NCI-H82 (cell line): ENCODE results near the gene PIK3C2G.
A peak's percentile ranks its signal among the peaks of the same experiment; 100 is the strongest.
"Not testable (repeated sequence)": the region's sequence is repeated elsewhere in the genome, so short reads cannot be mapped to it uniquely, and the experiment has no call there.

Source experiments
- DNase-seq: peaks from one replicate; lab custom pipeline; 2025; lab: John Stamatoyannopoulos, UW

Gene PIK3C2G

DNA sequence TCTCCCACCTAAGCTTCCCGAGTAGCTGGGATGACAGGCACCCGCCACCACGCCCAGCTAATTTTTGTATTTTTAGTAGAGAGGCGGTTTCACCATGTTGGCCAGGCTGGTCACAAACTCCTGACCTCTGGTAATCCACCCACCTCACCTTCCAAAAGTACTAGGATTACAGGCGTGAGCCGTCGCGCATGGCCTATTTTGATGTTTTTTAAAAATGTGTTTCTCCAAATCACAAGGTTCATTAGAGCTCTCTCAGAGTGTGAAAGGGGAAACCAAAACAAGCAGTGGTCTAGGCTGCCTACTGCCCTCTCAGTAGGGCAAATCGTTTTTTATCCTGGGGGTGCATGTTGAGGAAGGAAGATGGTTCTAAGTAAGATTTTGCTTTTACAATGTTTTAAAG lies 211.5 kb downstream of the PIK3C2G start:
- DNase-seq, result no peak

GRCh38 chr12:18476861-18477260 lies 215.5 kb downstream of the PIK3C2G start:
- DNase-seq, result peak; percentile 92

DNA sequence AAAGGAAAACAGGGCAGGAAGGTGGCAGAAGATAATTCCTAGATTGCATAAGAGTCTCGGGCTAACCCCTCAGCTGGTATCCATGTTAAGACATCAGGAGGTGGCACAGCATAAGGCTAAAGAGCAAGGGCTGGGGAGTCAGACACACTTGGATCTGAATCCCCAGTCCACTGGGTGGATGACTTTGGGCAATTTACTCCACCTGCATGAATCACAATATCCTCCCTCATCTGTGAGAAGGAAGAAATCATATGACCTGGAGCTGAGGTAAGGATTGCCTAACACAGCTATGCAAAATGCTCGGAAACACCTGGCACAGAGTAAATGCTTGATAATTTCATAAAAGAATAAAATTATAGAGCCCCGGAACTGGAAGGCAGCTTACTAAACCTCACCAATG lies 217.9 kb downstream of the PIK3C2G start:
- DNase-seq, result no peak

- no peak for DNase-seq
Observed at GRCh38 chr12:18482601-18483120, 221.3 kb downstream of the PIK3C2G start.

DNA sequence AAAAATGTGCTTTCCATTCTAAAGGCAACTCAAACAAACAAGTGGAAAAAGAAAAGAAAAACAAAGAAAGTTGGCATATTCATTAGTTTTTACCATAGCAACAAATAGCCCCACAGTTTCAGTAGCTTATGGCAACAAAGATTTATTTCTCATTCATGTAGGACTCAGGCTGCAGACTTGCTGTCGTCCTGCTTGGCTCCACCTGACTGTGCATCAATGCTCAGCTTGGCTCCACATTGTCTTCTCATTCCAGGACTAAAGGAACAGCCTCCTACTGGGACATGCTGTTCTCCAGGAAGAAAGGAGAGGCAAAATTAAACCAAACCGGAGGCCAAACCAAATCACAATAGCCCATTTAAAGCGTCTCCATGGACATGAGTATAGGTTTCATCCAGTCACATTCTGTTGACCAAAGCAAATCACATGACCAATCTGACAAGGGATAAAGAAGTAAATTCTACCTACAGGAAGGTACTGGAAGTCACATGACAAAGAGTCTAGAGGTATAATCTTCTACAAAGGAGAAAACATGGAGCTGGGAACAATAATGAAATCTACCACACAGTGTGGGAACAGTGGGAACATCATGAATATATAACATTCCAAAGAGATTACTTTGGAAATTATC lies 222.5 kb downstream of the PIK3C2G start:
- DNase-seq, result no peak

DNA sequence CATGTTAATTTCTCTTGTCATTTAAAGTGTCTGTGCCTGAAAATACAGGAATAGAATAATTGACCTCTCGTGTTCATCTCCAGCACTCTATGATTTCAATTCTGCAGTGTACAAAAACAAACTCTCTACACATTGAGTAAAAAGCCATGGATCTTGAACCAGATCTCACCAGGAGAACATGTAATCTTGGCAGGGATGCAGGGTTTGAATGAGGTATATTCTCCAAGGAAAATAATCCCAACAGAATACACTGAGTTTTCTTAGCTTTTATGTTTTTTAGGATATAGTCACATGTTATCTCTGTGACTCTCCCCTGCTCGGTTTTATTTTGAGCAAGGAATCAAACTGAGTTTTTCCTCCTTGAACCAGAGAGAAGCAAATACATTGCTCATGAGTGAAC lies 224.7 kb downstream of the PIK3C2G start:
- no peak for DNase-seq

GRCh38 chr12:18487509-18487908 lies 226.2 kb downstream of the PIK3C2G start:
- DNase-seq, result no peak

DNA sequence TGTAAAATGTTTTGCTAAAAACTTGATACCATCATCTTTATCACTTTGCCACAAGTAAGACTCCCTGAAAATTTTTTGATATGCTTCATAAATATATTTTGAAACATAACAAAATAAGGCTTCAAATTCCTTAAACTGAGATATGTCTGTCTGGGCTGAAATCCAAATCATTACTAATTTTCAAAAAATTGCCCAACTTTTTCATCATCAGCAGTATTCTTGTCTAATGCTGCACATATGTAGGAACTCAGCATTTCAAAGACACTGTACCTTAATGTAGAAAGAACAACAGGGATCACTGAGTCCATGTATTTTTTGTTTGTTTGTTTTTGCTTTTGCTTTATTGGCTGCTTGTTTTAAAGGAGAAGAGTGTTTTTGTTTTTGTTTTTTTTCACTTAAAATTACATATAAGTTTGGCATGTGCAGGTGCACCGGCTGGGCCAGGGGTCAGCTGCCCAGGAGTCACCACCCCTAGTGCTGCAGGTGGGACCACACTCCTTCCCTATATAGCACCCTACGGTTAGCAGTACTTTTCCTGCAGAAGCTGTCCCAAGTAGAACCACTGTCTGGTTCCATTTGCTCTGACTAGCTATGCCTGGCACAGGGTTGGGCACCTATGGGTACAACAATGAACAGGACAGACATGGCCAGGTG lies 231.2 kb downstream of the PIK3C2G start:
- no peak for DNase-seq

DNA sequence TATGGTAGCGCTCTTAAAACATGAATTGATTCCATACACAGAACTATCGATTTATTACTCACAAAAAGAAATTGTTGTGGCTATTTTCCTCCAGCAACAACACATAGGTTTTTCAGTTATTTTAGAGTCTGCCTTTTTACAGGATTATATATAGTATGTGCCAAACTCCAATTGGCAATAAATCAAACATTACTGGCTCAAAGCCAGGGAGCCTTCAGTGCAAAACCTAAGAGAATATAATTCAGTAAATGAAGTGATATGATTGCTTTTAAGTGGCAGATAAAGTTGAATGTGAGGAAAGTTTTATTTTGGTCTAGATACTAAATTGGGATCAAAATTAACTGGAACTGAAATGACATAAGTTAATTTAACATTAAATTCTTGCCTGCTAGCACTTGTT lies 234.8 kb downstream of the PIK3C2G start:
- no peak for DNase-seq

DNA sequence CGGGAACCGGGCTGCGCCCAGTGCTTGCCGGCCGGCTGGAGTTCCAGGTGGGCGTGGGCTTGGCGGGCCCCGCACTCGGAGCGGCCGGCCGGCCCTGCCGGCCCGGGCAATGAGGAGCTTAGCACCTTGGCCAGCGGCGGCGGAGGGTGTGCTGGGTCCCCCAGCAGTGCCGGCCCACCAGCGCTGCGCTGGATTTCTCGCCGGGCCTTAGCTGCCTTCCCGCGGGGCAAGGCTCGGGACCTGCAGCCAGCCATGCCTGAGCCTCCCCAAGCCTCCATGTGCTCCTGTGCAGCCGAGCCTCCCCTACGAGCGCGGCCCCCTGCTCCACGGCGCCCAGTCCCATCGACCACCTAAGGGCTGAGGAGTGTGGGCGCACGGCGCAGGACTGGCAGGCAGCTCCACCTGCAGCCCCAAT lies 238.8 kb downstream of the PIK3C2G start:
- not testable (repeated sequence) for DNase-seq

DNA sequence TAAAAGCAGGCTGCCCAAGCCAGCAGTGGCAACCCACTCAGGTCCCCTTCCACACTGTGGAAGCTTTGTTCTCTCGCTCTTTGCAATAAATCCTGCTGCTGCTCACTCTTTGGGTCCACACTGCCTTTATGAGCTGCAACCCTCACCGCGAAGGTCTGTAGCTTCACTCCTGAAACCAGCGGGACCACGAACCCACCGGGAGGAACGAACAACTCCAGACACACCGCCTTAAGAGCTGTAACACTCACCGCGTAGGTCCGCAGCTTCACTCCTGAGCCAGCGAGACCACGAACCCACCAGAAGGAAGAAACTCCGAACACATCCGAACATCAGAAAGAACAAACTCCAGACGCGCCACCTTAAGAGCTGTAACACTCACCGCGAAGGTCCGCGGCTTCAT lies 239.4 kb downstream of the PIK3C2G start:
- DNase-seq, result not testable (repeated sequence)

- no peak for DNase-seq
Observed at GRCh38 chr12:18502422-18502968, 241.2 kb downstream of the PIK3C2G start.

GRCh38 chr12:18521461-18521860 lies 260.1 kb downstream of the PIK3C2G start:
- DNase-seq, result peak; percentile 3

DNA sequence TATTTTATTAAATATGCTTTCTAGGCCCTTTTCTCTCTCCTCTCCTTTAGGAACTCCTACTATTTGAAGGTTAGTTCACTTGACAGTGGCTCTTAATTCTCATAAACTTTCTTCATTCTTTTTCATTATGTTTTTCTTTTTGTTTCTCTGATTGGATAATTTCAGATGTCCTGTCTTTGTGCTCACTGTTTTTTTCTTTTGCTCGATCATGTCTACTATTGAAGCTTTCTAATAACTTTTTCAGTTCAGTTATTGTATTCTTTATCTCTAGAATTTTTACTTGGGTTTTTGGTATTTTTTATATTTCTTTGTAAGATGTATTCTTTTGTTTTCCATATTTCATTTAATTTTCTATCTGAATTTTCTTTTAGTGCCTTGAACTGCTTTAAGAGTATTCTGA lies 261.5 kb downstream of the PIK3C2G start:
- DNase-seq, result no peak

GRCh38 chr12:18542497-18542896 lies 281.2 kb downstream of the PIK3C2G start:
- DNase-seq, result not testable (repeated sequence)

GRCh38 chr12:18546399-18546798 lies 285.1 kb downstream of the PIK3C2G start:
- DNase-seq, result no peak

GRCh38 chr12:18549598-18549997 lies 288.3 kb downstream of the PIK3C2G start:
- DNase-seq, result peak; percentile 25

- DNase-seq, result no peak
Observed at GRCh38 chr12:18551106-18551505, 289.8 kb downstream of the PIK3C2G start.

DNA sequence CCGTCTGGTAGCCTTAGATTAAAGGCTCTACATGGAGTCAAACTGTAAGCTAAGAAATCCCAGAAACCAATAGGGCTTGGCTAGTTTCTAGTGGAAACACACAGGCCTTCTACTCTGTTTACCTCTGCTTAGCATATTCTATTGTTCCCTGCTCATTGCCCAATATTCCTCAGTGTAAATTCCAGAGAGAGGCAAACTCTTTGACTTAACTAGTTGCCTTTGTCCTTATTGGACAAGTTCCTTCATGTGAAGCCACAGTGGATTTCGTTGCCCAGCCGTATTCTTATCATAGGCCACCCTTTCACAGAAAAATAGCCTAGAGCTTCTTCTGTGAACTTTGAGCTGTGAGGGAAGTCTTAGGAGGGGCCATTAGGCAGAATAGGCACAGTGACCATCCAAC lies 290.4 kb downstream of the PIK3C2G start:
- no peak for DNase-seq

DNA sequence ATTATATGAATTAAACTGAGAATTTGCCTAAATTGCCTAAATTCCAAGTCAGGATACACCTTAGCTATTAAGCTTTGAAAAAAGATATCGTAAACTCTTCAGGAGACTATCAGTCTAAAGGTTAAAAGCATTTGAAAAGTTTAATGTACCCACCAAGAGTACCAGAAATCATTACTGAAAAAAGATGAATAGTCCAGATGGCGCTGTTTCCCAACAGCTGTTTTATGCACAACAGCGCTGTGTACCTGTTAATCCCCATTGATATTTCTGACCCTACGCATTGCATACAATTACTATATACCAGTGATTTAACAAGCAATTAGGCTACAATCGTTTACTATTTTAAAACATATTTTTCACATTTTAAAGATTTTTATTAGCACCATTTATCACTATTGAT lies 291.5 kb downstream of the PIK3C2G start:
- DNase-seq, result peak; percentile 80

DNA sequence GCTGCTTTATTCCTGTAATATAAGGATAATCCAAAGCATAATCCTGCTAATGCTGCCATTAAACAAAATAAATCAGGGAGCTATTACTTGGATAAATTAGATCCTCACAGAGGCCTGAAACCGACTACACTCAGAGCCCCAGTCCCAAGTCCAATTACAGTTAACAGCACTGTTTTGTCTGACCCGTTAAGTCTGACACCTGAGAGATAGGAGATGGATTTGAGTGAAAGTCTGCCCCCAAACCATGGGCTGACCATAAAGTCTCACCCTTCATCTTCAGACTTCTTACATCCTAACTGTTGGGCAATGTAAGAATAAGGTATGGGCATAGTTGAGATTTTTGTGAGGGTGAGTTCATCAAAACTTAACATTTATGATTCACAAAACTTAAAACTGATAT lies 294.8 kb downstream of the PIK3C2G start:
- peak; percentile 98 for DNase-seq

DNA sequence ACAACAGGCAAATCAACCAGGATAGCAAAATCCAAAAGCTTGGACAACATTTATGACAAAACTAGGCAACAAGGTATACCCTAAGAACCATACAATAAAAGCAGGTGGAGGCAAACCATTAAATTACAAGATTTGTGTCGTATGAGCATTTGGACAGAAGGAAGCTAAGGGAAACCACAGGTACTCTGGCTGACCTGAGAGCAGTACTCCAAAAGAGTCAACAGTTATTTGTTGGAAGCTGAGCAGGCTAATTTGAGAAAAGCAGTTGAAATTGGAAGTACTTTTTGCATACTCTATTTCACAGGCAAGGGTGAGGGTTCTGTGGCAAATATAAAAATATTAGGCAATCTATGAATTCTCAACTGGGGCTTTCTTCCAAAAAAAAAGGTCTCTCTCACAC lies 297.9 kb downstream of the PIK3C2G start:
- no peak for DNase-seq

DNA sequence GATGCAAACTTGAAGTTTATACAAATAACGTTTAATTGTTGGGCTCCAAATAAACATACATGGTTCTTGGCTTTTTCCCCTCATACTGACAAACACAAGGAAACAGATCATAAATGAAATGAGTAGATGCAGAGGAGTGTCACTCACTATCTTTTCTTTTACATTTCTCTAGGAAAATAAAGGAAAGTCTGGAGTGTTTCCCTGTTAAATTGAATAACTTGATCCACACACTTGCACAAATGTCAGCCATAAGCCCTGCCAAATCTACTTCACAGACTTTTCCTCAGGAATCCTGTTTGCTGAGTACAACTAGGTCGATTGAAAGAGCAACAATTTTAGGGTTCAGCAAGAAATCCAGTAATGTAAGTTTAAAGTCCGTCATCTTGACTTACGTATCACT lies 301.2 kb downstream of the PIK3C2G start:
- no peak for DNase-seq
